GM19238 (cell line): Measurements from ENCODE around the gene KLF12.

ENCODE experiments used
- DNase-seq: peaks from one replicate; pipeline ENCODE4 v3.0.0; 2011; ENCODE audit warnings: low spot score; ENCODE audit not compliant: insufficient read length

The KLF12 gene

DNA sequence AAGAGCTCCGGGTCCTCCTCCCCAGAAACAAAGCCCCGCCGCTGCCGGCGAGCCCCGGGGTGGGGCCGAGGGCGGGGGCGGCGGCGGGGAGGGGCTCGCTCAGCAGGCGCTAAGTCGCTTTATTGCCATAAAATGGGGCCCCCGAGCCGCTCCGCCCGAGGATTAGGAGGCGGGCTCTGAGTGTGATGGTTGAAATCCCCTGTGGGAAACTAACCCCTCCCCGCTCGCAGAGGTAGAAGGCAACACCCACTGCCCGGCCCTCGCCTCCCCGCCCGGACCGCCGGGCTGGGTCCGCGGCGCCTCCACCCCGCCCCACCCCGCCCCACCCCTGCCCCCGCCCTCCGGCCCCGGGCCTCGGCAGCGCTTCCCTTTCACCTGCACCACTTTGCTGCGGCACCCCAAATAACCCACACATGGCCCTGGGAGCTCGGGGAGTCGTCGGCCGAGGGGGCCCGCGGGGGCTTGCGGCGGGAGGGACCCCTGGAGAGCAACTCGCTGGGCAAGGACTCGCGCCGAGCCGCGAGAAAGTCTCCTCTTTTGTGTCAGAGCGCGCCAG is at the start of gene KLF12:
TSS of gene KLF12 (minus strand) at position 184 of the 556 bp plus-strand sequence.
- DNase-seq: peak; percentile 77

GRCh38 chr13:74182491-74182890 is 48.3 kb upstream of the KLF12 start:
- DNase-seq: no peak

DNA sequence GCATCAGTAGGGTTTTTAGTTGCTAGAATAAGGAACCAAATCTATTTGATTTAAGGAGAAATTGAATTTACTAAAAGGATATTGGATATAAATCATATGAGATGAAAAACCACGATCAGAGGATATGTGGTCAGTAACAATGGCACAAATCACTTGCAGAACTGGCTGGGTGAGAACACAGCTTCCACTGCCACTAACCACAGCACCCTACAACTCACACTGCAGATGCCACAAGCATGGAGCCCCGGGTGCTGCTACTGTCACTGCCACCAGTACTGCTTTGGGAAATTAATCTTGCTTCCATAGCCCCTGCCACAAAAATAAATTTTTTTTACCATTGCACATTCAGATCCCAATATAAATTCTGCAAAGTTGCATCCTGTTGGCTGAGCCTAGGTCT is 40.6 kb upstream of the KLF12 start:
- DNase-seq: no peak

DNA sequence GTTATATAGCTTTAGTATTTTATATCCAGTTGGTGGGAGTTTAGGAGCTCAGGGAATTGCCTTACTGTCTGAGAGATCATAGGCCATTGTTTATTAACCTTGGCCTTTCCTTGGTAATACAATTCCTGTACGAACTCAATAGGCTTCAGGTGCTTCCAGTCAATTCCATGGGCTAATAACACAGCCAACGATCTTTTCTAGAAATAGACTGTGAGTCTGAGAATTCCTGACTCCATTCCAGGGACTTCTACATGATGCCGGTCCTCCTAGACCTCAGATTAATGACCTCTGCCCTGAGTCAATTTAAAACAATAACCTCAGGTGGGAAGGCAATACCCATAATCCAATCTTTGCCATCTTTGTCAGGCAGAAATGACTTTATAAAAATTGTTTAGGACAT is 39.6 kb upstream of the KLF12 start:
- DNase-seq: no peak

GRCh38 chr13:74171641-74172040 is 37.4 kb upstream of the KLF12 start:
- no peak for DNase-seq

DNA sequence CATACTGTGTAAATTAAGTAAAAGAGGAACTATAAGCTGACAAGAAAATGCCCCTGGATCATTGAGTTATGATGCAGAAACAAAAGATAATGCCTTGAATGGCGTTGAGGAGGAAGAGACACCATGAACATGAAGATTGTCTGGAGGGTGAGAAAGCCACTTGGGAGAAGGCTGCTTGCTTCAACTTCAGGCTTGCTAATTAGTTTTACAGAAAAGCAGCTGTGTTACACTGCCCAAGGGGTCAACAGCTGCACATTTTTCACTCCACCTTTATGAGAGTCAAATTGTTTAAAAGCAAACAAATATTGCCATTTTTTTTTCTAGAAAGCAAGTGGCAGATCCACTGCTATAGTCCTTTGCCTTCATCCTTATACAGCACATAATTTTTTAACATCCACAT is 35.5 kb upstream of the KLF12 start:
- DNase-seq: no peak

DNA sequence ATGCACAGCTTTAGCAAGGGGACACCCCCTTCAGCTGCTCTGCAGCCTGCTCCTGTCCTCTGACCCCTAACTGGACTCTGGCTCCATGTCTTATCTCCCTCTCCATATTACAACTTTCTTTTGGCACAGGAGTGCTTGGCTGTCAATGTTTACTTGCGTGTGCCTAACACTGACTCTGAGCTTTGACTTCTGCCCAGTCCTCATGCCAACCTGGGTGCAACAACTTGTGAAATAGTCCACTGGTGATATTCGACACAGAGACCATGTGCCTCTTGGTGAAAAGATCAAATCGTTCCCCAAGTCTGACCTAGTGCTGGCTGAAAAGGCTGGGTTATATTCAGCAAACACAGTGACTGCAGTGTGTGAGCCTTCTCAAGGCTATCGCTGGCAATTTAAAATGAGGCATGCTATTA is 34.1 kb upstream of the KLF12 start:
- DNase-seq: no peak

GRCh38 chr13:74166261-74167004 is 32.2 kb upstream of the KLF12 start:
- no peak for DNase-seq

GRCh38 chr13:74162782-74163181 is 28.6 kb upstream of the KLF12 start:
- DNase-seq: no peak

DNA sequence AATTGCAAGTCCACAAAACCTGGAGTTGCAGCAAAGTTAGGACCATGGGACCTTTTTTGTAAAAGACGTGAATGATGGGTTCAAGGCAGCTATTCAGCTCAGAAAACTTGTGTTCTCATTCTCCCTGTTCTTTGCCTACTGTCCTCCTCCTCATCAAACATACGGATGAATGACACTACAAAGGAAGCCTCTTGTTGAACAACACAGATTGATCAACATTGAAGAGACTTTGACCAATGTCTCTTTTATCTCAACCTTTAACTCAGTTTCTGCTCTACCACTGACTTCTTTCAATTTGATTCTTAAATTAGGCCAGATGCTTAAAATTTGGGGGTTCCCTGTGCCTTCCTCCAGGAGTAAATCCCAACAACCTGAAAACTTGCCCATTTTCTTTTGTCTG is 27.9 kb upstream of the KLF12 start:
- DNase-seq: no peak

- DNase-seq: no peak
Measured at GRCh38 chr13:74158571-74159352, 24.6 kb upstream of the KLF12 start.

GRCh38 chr13:74158028-74158427 is 23.8 kb upstream of the KLF12 start:
- DNase-seq: no peak

DNA sequence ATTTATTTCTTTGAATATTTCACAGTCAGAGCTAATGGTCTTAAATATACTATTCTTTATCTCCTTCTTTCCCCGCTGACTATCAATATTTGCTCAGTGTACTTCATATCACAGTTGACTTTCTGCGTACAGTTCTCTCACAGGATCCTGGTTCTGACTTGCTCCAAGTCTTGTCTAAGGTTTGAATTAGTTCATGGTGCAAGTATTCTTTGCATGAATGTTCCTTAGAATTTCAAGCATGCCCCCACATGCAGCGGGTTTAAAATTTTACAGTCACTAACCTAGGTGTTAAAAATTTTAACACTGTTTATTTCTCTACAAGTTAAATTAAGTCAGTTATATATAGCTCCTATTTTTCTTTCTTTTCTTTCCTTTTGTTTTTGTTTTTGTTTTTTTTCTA is 20.8 kb upstream of the KLF12 start:
- no peak for DNase-seq

DNA sequence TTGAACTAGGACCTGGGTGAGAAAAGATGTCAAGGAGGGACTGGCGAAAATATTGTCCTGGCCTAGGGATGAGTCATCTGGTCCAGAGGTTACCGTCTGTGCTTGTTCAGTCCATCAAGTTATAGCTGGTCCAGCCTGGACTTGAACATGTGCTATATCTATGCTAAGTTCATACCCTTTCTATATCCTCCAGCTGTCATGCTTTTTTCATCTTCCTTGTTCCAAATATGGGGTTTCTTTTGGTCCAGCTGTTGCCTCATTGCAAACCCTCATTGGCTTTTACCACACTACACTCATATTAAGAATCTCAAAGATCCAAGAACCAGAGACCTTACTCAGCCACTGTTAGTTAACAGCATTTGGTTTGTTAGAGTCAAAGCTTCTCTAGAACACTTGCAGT is 19.1 kb upstream of the KLF12 start:
- no peak for DNase-seq

- DNase-seq: no peak
Measured at GRCh38 chr13:74151859-74152258, 17.7 kb upstream of the KLF12 start.

DNA sequence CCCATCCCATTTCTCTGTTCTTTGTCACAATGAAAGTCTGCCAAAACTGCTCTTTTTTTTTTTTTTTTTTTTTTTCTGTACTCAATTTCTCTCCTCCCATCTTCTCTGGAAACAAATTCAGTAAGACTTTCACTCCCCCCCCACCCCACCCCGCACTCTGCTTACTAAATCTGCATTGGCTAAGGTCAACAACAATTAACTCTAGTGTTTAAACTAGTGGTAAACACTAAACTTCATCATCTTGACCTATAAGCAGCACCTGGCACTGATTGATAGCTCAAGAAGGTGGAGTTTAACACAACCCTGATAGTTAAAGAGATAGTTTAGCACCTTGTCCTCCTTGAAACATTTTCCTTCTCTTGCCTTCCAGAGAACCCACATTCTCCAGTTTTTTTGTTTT is 14.1 kb upstream of the KLF12 start:
- no peak for DNase-seq

DNA sequence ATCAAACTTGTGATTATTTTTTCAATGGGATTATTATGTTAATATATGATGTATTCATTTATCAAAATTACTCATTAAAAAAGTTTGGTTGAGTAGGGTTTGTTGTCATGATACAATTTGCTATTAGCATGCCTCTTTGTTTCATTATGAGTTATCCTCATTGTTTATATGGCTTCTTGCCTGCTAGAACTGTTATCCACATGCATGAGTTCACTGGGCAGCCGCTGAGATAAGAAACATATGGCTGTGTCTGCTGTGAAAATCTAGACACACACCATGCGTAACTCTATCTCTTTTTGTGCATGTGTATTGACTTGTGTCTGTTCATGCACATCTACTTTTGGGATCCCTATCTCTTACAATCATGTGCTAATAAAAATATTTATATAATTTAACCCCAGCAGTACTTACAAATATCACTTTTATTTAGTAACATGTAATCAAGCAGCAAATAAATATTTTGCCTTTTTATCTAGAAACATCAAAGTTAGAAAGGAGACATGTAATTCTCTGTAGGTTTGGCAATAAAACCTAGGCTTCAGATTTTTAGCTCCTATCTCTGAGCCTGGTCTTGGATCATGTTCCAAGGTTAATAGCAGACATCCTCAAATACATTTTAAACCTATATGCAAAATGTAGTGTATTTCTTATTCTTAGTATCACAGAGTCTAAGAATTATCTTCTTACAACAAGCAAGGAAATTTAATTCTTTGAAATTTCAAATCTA is 11.2 kb upstream of the KLF12 start:
- DNase-seq: no peak

- no peak for DNase-seq
Measured at GRCh38 chr13:74144269-74144668, 10.1 kb upstream of the KLF12 start.

DNA sequence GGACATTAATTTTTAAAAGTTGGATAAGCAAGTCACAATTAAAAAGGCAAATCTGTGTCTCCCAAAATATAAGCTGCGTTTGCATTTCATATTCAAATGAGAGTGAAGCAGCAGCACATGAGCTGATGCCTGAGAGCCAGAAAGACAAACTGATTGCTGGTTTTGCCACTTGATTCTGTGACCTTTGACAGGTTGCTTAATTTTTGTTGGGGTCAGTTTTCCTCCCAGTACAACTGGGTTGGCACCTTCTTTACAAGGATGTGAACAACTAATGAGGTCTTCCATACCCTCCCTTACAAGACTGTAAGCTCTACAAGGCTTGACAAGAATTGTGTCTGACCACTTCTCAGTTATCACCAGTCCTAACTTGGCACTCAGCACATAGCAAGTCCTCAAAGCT is 8.1 kb upstream of the KLF12 start:
- DNase-seq: no peak

- DNase-seq: no peak
Measured at GRCh38 chr13:74138241-74138640, 4.0 kb upstream of the KLF12 start.

- no peak for DNase-seq
Measured at GRCh38 chr13:74136084-74136658, 2.0 kb upstream of the KLF12 start.
